NCI-H2196 (cell line): ENCODE results near the gene PPP1R3G.

Experiments used
- DNase-seq: peaks from one replicate; lab custom pipeline; 2025; ENCODE audit not compliant: unreplicated experiment; lab: John Stamatoyannopoulos, UW

PPP1R3G gene

DNA sequence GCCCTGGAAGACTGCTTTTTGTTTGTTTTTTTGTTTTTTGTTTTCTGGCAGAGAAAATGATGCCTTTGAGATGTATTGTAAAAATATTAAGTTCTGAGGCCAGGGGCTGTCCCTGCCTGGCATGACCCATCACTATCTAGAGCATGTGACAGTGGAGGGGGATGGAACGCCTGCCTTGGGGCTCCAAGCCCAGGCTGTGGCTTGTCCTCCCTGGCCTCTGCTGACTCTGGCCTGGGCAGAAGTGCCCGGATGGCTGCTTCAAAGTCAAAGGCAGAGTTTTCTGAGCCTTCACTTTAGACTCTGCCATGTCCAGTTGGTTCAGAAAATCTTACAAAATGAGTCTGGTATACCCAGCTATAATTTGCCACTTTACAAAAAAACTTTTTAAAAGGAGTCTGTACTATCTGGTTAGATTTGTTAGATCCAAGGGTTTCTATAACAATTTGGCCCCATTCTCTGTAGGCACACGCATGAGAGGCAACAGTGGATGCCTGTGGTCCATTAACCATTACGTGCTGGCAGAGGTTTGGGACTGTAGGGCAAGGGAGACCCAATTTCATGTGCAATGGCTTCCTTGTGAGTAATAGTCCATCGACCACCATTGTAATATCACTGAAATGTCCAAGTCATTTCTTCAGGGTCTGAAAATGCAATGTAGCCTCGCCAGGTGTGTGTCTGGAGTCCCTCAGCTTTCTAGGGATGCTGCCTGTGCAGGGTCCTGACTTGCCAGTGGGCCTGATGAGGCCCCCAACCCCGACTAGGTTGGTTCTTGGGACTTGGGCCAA is 8.3 kb downstream of the PPP1R3G start:
- DNase-seq: no peak

DNA sequence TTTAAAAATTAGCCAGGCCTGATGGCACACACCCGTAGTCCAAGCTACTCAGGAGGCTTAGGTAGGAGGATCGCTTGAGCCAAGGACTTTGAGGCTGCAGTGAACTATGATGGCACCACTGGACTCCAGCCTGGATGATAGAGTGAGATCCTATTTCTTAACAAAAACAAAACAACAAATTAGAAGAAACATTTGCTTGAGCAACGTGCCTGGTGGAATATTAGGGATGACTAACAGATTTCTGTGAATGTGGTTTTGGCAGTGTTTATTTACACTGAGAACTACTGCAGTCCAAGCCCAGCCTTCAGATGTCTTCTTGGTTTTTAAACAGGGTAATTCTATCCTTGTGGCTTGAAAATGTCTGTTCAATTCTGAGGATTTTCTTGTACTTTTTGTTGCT is 9.2 kb downstream of the PPP1R3G start:
- no peak for DNase-seq

DNA sequence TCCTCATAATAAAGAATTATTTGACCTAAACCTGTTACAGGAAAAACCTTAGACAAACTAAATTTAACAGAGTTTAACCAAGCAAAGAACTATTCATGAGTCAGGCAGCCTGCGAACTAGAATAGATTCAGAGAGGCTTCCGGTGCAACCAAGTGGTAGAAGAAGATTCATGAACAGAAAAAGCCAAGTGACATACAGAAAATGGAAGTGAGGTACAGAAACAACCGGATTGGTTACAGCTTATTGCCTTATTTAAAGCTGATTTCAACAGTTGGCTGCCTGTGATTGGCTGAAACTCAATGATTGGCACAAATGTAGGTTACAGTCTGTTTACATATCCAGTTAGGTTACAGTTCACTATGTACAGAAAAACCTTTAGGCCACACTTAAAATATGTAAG is 10.1 kb downstream of the PPP1R3G start:
- DNase-seq: no peak

DNA sequence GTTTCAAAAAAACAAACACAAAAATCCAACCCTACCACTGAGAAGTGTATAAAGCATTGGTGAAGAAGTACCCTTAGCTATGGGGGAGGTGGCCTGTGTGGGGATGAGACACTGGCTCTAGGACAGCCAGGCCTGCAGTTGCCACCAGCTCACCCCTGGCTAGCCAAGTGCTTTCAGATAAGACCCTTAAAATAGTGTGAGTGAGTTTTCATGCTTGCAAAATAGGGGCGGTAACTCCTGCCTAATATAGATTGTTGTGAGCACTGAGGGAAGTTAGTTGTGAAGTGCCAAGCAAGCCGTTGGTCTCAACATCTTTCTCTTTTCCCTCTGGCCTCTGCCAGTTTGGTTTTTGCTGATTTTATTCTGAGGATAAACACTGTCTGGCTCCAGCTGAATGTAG is 11.3 kb downstream of the PPP1R3G start:
- no peak for DNase-seq

DNA sequence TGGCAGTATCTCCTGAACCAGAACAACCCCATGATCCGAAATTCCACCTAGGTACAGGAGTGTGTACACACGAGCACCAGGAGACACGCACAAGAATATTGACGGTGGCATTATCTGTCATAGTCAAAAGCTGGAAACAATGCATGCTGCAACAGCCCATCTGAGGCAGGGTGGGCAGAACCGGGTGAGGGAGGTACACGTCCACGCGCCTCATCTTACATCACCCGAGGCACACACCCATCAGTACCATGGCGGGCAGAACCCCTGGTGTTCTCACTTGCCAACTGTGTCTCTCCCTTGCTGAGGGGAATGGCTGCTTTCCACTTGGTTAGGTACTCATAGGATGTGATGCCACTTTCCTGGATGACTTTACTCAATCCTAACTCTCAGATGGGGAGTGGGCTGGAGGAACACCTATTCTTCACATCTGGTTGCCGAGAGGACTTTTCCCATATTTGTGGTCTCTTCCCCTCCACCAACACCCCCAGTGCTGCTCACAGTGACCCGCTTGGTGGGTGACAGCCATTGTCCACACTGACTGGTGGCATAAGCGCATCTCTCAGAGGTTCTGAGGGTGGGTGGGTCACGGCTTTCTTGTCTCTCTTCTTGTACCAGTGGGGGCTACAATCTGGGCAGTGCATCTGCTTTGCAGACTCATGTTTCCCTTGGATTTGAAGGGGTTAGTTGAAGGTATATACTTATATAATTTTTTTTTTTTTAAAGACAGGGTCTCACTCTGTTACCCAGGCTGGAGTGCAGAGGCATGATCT is 13.5 kb downstream of the PPP1R3G start:
- DNase-seq: no peak

DNA sequence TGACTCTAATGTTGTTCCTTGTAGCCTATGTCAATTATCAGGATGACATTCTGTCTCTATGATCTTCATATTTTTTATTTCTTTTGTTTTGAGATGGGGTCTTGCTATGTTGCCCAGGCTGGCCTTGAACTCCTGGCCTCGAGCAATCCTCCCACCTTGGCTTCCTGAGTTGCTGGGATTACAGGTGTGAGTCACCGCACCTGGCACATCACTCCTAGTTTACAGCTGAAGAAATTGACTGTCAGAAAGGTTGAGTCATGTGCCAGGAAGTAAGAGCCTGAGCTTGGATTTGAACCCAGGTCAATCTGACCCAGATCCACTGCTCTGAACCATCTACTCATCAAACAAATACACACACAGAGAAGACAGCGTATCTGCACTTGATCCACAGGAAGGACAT is 14.4 kb downstream of the PPP1R3G start:
- no peak for DNase-seq

DNA sequence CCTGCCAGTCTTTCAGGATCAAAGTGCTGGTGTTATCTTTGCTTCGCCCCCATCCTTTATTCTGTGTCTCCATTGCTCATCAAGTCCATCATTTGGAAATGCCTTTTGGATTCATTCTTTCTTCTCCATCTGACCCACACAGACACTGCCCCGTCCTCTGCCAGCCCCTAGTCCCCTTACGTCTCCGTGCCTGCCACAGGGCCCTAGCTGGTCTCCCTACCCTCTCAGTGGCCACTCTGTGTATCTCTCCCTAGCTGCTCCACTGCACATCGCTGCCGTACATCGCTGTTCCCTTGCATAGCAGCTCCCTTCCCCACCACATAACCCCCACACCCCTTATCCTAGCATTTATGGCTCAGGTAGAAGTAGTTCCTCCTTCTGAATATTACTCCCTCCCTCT is 15.7 kb downstream of the PPP1R3G start:
- DNase-seq: no peak

DNA sequence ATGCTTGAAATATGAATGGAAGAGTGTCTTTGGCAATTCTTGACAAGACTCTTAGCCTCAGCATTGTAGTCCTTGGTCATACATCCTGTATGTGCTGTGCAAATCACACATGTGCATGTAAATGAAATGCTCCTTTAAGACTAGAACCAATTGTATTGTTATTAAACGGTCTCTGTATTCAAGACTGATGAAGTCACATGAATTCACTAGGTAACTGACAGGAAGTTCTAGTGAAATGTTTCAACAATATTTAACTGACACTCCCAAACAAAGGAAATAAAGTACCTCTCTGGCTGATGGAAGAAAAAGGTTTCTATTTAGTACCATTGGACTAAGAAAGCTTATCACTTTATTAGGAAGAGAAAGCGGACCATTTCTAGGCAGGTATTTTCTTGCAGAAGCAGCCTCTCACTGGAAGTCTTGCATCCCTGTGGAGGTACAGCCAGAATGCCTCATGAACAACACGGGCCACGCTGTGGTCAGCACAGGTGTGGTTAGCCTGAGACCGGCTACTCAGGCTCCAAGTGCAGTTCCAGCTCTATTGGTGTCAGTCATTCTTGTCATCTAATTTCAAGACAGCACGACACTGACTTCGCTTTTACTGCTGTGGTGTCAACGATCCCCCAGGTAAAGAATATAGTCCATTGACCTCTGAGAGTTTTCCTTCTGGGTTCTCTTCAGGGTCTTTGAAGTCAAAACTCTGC is 17.3 kb downstream of the PPP1R3G start:
- DNase-seq: no peak

DNA sequence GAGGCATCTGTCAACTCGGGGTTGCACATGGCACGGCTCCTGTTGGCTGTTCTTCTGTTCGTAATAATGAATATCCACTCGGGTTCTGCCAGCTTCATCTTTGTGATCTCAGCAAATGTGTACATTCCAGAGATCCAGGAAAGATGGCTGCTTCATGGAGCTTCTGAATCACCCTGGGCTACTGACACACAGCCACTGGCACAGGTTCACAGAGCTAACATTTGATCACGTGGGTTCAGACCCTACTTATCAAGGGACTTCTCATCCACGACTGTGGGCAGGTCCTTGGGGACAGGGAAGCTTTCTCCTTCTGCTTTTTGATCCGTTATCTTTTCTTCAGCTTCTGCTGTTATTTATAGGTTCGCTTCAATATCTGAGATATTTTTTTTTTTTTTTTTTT is 18.1 kb downstream of the PPP1R3G start:
- DNase-seq: no peak

DNA sequence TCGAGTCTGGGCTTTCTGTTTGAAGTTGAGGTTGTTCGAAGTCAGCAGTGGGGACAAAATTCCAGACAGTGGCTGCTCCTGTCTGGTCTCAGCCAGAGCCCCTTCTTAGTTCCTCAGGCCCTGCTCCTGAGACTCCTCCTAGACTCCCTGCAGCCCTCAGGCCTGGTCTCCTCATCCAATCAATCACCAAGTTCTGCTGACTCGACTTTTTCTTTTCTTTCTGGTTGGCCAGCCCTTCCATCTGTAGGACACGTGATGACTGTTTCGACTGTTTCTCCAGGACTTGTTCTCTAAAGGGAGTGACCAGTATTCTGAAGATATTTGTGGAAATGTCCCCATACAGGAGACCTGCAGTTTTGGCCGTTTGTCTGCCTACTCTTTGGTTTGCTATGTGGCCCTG is 19.5 kb downstream of the PPP1R3G start:
- DNase-seq: no peak

DNA sequence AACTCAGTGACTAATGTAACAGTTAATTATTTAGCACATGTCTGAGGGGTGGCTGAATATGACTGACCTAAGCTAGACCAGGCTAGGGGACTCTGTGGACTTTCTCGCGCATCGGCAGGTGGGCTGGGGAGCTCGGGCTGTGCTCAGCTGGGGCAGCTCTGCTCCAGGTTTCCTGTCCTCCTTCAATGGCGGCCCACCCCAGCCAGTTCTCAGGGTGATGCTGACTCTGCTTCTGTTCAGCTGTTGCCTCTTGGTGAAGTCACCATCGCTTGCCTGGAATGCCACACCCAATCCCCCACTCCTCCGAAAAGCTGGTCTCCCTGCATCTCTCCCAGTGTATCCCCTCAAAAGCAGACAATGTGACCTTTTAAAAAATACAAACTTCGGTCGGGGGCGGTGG is 20.0 kb downstream of the PPP1R3G start:
- no peak for DNase-seq

DNA sequence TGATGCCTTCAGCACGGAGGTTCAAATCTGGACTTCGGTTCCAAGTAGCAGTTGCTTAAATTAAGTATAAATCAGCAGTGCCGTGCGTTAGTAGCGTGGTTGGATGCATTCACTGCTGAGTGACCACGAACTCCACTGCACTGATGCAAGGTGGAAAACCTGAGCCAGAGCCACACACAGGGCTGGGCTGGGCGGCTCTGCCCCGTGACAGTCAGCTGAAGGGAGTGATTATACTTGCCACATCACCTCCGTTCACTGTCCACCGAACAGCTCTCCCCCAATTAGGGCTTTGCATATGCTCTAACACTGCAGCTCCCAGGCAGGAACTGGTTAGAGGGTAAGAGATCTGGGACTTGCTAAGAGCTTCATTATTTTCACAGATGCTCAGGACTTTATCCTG is 22.2 kb downstream of the PPP1R3G start:
- DNase-seq: no peak

DNA sequence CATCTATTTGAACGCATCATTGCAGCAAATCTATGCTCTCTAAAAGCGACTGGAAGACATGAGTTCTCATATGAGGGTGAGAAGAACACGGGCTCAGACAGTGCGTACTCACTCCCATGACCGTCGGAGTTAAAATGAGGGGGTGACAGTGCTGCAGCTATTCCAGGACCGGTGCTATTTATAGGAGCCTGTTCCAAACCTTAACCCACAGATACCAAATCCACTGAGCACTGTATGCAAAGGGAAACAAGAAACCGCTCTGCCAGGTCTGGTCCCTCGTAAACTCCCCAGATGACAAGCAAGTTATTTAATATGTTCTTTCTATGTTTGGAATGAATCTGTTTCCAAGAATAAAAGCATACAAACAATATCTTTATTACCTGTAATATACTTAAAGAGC is 22.9 kb downstream of the PPP1R3G start:
- no peak for DNase-seq

DNA sequence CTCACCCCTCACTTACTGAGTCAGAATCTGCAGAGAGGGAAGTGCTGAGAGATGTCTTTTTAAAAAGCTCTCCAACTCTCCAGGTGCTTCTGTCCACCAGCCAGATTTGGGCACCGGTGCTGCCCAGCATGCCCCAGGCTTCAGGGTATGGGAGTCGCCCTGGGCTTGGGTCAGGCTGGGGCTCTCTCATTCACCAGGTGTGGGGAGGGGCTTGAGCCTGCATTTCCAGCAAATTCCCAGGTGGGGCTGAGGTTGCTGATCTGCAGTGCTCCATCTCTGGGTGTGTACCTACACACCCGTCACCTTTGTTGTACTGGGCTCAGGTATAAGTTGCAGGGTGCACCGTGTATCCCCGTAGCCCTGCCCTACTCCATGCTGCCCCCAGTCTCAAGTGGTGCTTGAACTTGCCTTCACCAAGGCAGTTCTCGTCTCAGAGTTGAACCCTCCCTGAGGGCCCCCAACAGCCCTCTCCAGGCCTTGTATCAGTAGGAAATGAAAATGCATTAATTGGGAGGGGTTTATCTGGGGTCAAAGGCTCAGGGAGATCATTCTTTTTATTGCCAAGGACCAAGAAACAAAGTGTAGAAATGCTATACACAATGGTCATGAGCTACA is 23.5 kb downstream of the PPP1R3G start:
- DNase-seq: no peak

DNA sequence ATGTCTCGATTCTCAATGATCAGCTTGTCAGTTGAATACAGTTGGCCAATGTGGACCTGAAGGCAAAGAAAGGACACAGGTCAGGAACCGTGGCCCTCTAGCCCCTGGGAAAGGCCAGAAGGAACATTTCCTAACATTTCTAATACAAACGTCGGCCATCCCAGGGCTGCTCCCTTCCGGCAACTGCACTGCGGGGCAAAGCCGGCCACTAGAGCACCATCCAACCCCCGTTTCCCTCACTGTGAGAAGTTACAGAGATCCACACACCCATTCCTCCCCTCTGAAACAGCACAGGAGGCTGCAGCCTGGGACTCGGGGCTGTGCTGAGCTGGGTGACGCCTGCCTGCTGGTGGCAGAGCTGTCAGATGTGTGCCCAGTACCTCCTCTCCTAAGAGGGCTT is 24.3 kb downstream of the PPP1R3G start:
- no peak for DNase-seq

DNA sequence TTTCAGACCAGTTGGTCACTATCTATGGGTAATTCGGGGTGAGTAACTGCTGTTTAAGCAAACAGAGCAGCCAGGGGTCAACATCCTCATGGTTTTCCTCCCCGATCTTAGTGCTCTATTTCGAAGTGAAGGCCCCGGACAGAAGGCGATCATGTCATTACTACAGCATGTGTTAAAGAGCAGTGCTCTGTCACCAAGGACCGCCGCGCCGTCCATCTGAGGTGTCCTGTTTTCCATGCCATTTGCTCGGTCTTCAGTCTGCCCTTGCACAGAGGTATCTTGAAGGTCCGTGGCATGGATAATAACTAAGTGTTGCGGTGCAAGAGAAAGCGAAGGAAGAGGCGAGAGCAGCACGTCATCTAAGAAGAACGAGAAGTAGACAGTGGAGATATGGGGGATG is 25.1 kb downstream of the PPP1R3G start:
- no peak for DNase-seq

DNA sequence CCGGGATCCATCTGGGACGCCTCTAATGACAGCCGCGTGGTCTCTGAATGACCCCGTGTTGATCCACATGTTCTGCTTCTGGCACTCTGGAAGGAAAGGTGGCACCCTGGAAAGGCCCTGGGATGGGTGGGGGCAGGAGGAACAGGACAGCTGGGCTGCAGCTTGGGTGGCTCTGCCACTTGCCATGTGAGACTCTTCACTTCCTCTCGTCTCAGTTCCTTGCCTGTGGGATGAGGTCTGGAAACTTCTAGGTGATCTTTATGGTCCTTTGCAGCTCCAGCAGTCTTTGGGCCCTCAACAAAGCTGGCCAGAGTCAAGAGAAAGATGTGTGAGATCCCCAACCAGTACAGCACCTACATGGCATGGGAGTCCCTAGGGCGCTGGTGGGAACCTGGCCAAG is 26.5 kb downstream of the PPP1R3G start:
- no peak for DNase-seq

DNA sequence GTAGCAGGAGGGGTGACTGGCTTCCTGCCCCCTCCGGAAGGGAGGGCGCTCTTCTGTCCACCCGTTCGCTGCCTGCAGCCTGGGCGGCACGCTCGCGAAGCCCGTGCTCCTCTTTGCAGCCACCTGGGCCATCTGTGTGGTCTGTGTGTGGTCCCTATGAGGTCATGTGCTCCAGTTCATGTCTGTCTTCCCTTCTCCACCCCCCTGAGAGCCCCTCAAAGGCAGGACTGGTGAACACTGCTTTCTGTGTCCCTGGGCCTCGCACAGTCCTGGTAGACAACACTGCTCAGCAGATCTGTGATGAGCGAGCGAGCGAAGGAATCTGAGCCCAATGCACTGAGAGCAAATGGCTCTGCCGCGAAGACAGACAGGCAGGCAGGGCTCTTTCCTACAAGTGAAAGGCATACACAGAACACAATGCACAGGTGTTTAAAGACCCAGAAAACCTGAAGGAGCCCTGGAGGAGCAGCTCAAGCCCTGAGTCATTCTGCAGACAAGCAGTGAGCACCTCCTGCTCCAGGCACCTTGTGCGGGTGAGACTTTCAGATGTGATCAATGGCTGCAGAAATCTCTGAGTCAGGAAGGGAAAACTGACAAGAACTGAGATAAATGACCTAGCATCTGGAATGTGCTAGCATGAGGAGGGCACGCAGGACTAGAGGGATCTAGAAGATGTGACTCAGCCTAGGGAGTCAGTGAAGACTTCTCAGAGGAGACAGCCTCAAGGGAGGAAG is 27.1 kb downstream of the PPP1R3G start:
- DNase-seq: no peak

DNA sequence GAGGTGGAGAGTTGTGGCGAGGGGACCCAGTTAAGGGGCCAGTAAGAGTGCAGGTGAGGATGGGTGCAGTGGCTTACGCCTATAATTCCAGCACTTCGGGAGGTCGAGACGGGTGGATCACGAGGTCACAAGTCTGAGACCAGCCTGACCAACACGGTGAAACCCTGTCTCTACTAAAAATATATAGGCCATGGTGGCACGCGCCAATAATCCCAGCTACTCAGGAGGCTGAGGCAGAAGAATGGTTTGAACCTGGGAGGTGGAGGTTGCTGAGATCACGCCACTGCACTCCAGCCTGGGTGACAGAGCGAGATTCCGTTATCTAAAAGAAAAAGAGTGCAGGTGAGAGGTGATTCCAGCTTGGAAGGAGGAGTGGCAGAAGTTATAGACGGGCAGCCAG is 28.0 kb downstream of the PPP1R3G start:
- no peak for DNase-seq

DNA sequence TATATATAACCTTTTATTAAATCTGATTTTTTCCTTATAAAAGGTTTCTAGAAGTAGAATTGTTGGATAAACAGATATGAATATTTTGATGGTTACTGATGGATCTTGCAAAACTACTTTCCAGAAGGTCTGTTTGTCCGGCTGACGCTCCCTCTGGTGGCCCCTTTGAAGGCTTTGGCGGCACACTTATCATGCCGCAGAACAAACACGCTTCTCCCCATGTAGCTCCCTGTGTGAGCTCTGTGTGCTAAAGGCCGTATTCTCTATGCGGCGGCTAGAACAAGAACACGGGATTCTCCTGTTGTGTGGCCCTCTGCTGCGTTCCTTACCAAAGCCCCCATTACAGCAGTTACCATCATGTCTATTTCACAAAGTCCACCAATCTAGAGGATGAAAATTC is 30.0 kb downstream of the PPP1R3G start:
- no peak for DNase-seq
